HG03460 (cell line): ENCODE results near the gene PSD4.
A peak's percentile ranks its signal among the peaks of the same experiment; 100 is the strongest.

Experiments used
- ATAC-seq: cut with Tn5 transposase; IDR thresholded peaks from one replicate; pipeline ENCODE4 v1.9.1; 2021; ENCODE audit not compliant: unreplicated experiment

PSD4 gene

GRCh38 chr2:113167115-113167932, 6.4 kb upstream of the PSD4 start:
- ATAC-seq = no peak

- ATAC-seq = no peak
Measured at GRCh38 chr2:113167962-113168340, 5.8 kb upstream of the PSD4 start.

DNA sequence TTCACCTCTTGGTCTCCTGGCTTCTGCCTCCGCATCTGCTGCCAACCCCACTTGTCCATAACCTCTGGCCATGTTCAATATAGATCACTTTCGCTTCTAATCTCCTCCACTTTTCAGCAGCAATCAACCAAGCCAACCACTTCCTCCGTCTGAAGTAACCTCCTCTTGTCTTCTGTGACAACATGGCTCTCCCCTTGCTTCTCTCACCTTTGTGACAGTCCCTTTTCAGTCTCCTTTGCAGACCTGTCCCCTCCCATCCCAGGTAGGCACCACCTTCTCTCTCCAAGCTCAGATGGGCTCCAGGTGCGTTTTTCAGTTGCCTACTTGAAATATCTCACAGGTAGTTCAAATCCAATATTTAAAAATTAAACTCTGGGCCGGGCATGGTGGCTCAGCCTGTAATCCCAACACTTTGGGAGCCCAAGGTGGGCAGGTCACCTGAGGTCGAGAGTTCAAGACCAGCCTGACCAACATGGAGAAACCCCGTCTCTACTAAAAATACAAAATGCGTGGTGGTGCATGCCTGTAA, 4.7 kb upstream of the PSD4 start:
- ATAC-seq = no peak

- no peak for ATAC-seq
Measured at GRCh38 chr2:113169586-113169985, 4.2 kb upstream of the PSD4 start.

- ATAC-seq = no peak
Measured at GRCh38 chr2:113171334-113172075, 2.3 kb upstream of the PSD4 start.

DNA sequence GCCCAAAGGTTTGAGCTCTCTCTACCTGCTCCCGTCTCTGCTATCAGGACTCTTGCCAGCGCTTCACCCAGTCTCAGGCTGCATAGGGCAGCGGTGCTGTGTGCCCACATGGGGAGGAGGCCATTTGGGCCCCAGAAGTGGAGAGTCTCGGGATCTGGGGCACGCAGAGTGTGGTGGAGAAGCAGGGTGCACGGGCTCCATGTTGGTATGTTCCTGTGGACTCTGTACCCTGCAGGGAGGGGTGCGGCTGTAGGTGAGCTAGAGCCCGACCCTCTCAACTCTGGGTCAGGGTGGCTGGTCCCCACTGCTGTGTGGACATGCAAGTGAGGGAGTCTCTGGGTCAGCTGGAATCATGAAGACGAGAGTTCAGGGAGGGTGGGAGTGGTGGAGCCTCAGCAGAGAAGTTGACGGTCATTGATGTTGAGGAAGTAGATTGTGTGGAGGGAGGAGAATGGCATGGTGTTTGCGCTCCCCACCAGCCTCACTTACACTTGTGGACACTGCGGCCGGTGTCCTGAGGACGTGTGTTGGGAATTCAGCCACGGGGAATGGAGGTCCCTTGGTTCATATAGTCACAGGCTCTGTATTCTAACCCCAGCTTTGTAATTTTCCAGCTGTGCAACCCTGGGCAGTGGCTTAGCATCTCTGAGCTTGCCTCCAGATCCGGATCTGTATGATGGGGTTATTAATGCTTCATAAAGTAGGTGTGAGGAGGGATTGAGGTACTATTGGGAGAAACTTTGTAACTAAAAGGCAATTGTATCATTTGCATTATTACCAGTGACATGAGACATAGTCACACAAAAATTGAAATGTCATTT, 840 bp upstream of the PSD4 start:
- ATAC-seq = no peak

GRCh38 chr2:113174376-113174750, 592 bp downstream of the PSD4 start:
- no peak for ATAC-seq

DNA sequence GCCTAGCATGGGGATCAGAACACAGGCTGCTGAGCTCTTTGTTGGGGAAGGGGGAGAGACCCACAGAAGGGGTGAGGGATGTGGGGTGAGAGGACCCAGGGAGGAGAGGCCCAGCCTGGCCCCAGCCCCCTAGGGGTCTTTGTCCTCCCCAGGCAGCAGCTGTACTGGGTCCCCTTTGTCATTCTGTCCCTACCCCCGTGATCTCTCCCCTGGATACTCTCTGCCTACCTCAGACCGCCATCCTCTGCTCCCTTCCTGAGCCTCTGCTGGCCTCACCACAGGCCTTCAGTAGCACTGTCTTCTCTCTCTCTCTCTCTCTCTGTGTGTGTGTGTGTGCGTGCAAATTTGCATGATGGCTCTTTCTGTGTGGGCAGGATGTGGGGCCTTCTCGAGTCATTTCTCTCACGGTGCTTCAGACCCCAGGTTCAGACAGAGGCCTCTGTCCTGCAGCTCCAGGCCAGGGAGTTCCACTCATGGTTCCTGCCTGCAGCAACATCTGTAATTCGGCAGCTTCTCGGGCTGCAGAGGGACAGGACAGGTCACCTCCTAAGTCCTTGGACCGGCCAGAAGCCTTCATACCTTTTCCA, 1.4 kb downstream of the PSD4 start:
- ATAC-seq = peak; percentile 65

GRCh38 chr2:113175736-113176695, 2.2 kb downstream of the PSD4 start:
- no peak for ATAC-seq

- ATAC-seq = no peak
Measured at GRCh38 chr2:113176696-113177355, 3.1 kb downstream of the PSD4 start.

DNA sequence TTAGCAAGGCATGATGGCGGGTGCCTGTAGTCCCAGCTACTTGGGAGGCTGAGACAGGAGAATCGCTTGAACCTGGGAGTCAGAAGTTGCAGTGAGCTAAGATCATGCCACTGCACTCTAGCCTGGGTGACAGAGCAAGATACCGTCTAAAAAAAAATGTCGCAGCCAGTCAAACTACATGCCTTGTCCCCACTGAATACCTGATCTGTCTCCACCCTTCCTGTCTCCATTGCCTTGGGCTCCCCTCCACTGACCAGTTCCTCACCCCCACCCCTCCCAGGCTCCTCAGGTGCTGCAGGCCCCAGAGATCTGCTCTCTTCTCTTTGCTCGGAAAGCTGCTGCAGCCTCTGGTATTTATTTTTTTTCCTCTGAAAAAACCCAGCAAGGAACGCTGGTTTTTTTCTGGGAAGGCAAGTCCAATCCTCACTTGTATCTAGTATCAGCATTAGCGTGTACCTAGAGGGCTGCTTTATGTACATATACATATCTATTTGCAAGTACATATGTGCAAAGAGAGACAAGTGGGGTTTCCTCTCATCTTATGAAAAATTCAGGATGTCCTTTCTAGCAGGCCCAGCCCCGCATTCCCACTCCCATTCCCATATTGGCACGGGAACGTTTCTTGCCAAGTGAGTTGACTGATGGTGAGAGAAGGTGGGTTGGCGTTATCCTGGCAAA, 4.4 kb downstream of the PSD4 start:
- no peak for ATAC-seq

GRCh38 chr2:113178891-113179290, 5.1 kb downstream of the PSD4 start:
- no peak for ATAC-seq

DNA sequence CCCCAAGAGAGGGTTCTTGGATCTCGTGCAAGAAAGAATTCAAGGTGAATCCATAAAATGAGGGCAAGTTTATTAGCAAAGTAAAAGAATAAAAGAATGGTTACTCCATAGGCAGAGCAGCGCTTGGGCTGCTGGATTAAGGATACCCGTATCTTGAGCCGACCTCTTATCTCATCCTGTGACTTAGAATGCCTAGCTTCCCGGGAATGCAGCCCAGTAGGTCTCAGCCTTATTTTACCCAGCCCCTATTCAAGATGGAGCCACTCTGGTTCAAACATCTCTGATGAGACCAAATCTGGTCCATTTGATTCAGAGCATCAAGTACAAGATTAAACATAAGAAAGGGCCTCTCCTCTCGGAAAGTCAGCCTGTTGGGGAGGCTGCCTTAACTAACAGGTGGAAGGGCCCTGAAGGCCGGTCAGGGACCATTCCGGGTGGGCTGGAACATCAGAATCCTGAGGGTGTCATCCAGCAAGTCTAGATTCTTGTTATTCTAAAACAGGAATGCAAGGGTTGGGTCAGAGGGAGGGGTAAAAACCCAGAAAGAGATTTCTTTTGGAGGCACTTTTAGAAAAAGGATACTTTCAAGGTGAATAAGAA, 5.8 kb downstream of the PSD4 start:
- ATAC-seq = no peak

- ATAC-seq = no peak
Measured at GRCh38 chr2:113180131-113180946, 6.6 kb downstream of the PSD4 start.

GRCh38 chr2:113181258-113182051, 7.7 kb downstream of the PSD4 start:
- no peak for ATAC-seq

GRCh38 chr2:113182471-113183260, 8.9 kb downstream of the PSD4 start:
- no peak for ATAC-seq
